Measurements from ENCODE around the gene RABGAP1L.

The RABGAP1L gene

DNA sequence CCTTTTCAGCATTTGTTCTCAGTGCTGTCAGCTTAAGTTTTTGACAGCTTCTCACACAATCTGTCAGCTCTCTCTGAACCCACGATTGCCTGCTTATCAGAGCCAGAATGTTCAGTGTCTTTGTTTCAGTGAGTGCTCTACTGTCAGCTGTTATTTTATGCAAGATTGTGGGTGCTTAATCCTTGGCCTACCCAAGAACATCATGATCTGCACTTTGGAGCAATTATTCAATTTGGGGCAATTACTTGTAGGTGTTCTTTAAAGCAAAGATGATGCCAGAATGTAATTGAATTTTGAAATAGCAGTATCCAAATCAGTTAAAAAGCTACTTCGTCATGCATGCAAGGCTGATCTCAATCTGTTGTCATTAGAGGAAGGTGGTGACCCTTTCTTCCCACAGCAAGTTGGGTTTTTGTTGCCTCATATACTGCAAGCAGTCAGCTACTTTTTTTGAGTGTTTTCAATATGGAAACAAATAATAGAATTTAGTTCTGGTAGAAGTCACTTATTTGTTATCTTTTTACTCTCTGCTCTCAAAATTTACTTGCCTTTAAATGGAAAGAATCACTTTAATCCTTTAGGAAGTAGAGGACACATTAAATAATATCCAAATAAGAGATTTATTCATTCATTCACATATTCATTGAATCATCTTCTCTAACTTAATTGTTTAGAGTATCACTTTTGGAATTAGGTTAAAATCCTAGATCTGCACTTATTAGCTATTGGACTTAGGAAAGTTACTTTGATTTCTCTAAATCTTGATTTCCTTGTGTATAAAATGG lies 586.9 kb downstream of the RABGAP1L start:
- TF ChIP-seq, protein P1, sequence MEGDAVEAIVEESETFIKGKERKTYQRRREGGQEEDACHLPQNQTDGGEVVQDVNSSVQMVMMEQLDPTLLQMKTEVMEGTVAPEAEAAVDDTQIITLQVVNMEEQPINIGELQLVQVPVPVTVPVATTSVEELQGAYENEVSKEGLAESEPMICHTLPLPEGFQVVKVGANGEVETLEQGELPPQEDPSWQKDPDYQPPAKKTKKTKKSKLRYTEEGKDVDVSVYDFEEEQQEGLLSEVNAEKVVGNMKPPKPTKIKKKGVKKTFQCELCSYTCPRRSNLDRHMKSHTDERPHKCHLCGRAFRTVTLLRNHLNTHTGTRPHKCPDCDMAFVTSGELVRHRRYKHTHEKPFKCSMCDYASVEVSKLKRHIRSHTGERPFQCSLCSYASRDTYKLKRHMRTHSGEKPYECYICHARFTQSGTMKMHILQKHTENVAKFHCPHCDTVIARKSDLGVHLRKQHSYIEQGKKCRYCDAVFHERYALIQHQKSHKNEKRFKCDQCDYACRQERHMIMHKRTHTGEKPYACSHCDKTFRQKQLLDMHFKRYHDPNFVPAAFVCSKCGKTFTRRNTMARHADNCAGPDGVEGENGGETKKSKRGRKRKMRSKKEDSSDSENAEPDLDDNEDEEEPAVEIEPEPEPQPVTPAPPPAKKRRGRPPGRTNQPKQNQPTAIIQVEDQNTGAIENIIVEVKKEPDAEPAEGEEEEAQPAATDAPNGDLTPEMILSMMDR (IDR thresholded peaks at IDR 0.05; ENCODE audit: low read depth, low read length): no peak
- H3K4me3 ChIP-seq (ENCODE audit: low read depth, low read length): no peak overlapping the region

DNA sequence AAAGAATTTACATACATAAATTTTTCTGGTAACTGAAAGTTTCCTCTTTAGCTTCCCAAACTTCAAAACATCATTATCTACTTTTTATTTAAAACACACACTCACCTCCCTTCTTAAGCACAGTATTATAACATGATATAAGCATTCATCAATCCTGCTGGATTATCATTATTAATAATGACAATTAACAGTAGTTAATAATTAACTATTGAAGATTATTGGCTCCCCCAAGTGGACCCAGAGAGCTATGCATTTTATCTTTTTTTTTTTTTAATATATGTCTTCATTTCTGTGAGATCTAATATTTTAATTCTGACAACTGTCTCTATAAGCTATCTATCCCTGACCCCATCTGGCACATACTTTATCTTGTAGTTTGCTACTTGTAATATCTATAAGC lies 588.3 kb downstream of the RABGAP1L start:
- TF ChIP-seq, protein P1 (IDR thresholded peaks at IDR 0.05; ENCODE audit: low read depth, low read length): no peak
- no peak overlapping the region for H3K4me3 ChIP-seq (ENCODE audit: low read depth, low read length)

DNA sequence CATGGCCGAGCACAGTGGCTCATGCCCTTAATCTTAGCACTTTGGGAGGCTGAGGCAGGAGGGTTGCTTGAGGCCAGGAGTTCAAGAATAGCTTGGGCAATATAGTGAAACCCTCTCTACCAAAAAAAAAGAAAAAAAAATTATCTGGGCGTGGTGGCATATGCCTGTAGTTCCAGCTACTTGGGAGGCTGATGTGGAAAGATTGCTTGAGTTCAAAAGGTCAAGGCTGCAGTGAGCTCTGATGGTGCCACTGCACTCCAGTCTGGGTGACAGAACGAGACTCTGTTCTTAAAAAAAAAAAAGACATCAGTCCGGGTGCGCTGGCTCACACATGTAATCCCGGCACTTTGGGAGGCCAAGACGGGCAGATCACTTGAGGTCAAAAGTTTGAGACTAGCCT lies 589.3 kb downstream of the RABGAP1L start:
- no peak overlapping the region for H3K4me3 ChIP-seq (ENCODE audit: low read depth, low read length)
- TF ChIP-seq, protein P1 (IDR thresholded peaks at IDR 0.05; ENCODE audit: low read depth, low read length): no peak

DNA sequence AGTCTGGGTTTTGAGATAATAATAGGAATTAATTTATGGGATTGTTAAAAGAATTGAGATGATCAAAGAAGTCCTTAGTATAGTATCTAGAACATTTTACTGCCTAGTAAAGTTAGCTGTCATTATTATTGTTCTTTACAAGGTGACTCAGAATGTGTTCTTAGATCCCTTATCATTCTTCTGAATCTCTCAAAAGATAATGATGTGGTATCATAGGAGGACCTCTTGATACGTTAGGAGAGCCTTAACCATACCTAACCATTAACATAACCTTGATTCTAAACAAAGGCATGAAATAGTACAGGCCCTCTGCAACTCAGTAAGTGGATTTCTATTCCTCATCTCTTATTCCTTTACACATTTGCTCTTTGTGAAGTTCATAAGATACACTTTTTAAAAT lies 593.8 kb downstream of the RABGAP1L start:
- H3K4me3 ChIP-seq (ENCODE audit: low read depth, low read length): no peak overlapping the region
- TF ChIP-seq, protein P1 (IDR thresholded peaks at IDR 0.05; ENCODE audit: low read depth, low read length): no peak

DNA sequence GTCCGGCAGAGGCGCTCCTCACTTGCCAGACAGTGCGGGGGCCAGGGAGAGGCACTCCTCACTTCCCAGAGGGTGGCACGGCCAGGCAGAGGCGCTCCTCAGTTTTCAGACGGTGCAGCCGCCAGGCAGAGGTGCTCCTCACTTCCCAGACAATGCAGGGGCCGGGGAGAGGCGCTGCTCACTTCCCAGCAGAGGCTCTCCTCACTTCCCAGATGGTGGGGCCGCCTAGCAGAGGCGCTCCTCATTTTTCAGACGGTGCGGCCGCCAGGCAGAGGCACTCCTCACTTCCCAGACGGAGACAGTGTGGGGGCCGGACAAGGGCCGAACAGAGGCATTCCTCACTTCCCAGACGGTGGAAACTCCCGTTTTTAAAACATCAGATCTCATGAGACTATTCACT lies 602.0 kb downstream of the RABGAP1L start:
- no peak overlapping the region for H3K4me3 ChIP-seq (ENCODE audit: low read depth, low read length)
- TF ChIP-seq, protein P1 (IDR thresholded peaks at IDR 0.05; ENCODE audit: low read depth, low read length): no peak

DNA sequence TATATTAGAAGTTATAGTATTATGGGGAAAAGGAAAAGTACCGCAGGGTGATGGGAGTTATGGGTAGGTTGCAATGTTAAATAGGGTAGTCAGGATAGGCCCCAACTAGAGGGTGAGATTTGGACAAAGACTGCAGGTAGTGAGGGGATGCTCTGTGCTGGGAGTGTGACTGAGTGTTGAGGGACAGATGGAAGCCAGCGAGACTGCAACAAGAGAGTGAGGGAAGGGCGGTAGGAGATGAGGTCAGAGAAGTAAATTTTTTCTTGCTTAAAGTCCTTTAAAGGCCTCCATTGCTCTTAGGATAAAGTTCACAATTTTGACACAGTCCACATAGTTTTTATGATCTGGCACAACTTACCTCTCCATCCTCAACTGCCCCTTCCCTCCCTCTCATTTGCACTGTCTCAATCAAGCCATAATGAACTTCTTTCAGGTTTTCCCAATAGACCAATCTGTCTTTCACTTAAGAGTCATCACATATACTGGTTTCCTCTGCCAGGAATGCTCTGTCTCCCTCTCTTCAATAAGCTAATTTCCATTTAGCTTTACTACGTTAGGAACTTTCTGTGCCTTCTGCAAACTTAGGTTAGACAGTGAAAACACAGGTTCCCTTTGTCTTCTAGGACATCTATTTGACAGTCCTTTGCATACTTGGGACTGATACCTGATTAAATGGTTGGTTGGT lies 602.7 kb downstream of the RABGAP1L start:
- H3K4me3 ChIP-seq (ENCODE audit: low read depth, low read length): no peak overlapping the region
- TF ChIP-seq, protein P1 (IDR thresholded peaks at IDR 0.05; ENCODE audit: low read depth, low read length): no peak

DNA sequence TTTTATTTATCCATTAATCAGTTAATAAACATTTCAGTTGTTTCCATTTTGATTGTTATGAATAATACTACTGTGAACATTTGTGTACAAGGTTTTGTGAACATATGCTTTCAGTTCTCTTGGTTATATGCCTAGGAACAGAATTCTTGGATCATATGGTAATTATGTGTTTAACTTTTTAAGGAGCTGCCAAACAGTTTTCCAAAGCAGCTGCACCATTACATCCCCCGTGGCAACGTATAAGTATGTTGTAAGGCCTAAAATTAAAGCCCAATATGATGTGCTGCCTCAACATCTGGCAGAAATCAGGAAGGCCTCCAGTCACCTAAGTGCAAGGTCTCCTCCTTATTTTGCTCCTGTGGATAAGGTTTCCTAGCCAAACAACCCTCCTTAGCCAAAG lies 604.9 kb downstream of the RABGAP1L start:
- TF ChIP-seq, protein P1 (IDR thresholded peaks at IDR 0.05; ENCODE audit: low read depth, low read length): no peak
- H3K4me3 ChIP-seq (ENCODE audit: low read depth, low read length): no peak overlapping the region

Measured in WI38 (cell line).